Uterus (tissue), 2 donors: ENCODE data around the gene TNFRSF25.

ENCODE experiments used
- POLR2A ChIP-seq, 2 donors: fragments of 450-650 bp; IDR thresholded peaks; one replicate each; pipeline ENCODE4 v1.6.1; 2016; ENCODE audit warnings: antibody characterized with exemption in 2 of 2, mild to moderate bottlenecking in 1 of 2, moderate library complexity in 1 of 2
- TF ChIP-seq, protein P1 (sequence below), 4 experiments: fragments of 200-600 bp in 2 of 4; fragments of 450-650 bp in 2 of 4; sonication (generic) in 2 of 4; IDR thresholded peaks; one replicate each; pipeline ENCODE4 v1.5.1; 2016 to 2019; ENCODE audit warnings: antibody characterized with exemption in 4 of 4, mild to moderate bottlenecking in 2 of 4, moderate library complexity in 1 of 4

GRCh38 chr1:6503884-6504602 is 38.1 kb upstream of the TNFRSF25 start:
- TF ChIP-seq, protein P1, sequence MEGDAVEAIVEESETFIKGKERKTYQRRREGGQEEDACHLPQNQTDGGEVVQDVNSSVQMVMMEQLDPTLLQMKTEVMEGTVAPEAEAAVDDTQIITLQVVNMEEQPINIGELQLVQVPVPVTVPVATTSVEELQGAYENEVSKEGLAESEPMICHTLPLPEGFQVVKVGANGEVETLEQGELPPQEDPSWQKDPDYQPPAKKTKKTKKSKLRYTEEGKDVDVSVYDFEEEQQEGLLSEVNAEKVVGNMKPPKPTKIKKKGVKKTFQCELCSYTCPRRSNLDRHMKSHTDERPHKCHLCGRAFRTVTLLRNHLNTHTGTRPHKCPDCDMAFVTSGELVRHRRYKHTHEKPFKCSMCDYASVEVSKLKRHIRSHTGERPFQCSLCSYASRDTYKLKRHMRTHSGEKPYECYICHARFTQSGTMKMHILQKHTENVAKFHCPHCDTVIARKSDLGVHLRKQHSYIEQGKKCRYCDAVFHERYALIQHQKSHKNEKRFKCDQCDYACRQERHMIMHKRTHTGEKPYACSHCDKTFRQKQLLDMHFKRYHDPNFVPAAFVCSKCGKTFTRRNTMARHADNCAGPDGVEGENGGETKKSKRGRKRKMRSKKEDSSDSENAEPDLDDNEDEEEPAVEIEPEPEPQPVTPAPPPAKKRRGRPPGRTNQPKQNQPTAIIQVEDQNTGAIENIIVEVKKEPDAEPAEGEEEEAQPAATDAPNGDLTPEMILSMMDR (IDR thresholded peaks at IDR 0.05), result no peak
- no peak for TF ChIP-seq POLR2A (IDR thresholded peaks at IDR 0.05)
